Activated gamma-delta T cell (primary cell): ENCODE results near the gene LRP11.
"Not testable (repeated sequence)": the region's sequence is repeated elsewhere in the genome, so short reads cannot be mapped to it uniquely, and the experiment has no call there.

Experiments
- DNase-seq: peaks from one replicate; lab custom pipeline; 2025; lab: John Stamatoyannopoulos, UW

The LRP11 gene

GRCh38 chr6:149848343-149848742 lies 15.8 kb downstream of the LRP11 start:
- DNase-seq: not testable (repeated sequence)

- DNase-seq: no peak
Observed at GRCh38 chr6:149847939-149848267, 16.3 kb downstream of the LRP11 start.

- no peak for DNase-seq
Observed at GRCh38 chr6:149846321-149846720, 17.8 kb downstream of the LRP11 start.

- DNase-seq: no peak
Observed at GRCh38 chr6:149845549-149845948, 18.6 kb downstream of the LRP11 start.

GRCh38 chr6:149844480-149844879 lies 19.7 kb downstream of the LRP11 start:
- no peak for DNase-seq

- DNase-seq: not testable (repeated sequence)
Observed at GRCh38 chr6:149844036-149844435, 20.1 kb downstream of the LRP11 start.

- DNase-seq: no peak
Observed at GRCh38 chr6:149843051-149843633, 21.0 kb downstream of the LRP11 start.

- no peak for DNase-seq
Observed at GRCh38 chr6:149842331-149842730, 21.8 kb downstream of the LRP11 start.

GRCh38 chr6:149840345-149841075 lies 23.6 kb downstream of the LRP11 start:
- no peak for DNase-seq

GRCh38 chr6:149834513-149835481 lies 29.4 kb downstream of the LRP11 start:
- no peak for DNase-seq

GRCh38 chr6:149833651-149834050 lies 30.5 kb downstream of the LRP11 start:
- DNase-seq: no peak

GRCh38 chr6:149831308-149831820 lies 32.8 kb downstream of the LRP11 start:
- no peak for DNase-seq

- DNase-seq: no peak
Observed at GRCh38 chr6:149830731-149831307, 33.3 kb downstream of the LRP11 start.

- no peak for DNase-seq
Observed at GRCh38 chr6:149825292-149825691, 38.9 kb downstream of the LRP11 start.

- DNase-seq: no peak
Observed at GRCh38 chr6:149823013-149823412, 41.1 kb downstream of the LRP11 start.

- DNase-seq: no peak
Observed at GRCh38 chr6:149821492-149821891, 42.7 kb downstream of the LRP11 start.

GRCh38 chr6:149820506-149820905 lies 43.7 kb downstream of the LRP11 start:
- no peak for DNase-seq

GRCh38 chr6:149815788-149816187 lies 48.4 kb downstream of the LRP11 start:
- DNase-seq: no peak

- DNase-seq: no peak
Observed at GRCh38 chr6:149813351-149813750, 50.8 kb downstream of the LRP11 start.

GRCh38 chr6:149809798-149810197 lies 54.4 kb downstream of the LRP11 start:
- DNase-seq: no peak

- no peak for DNase-seq
Observed at GRCh38 chr6:149806127-149806526, 58.0 kb downstream of the LRP11 start.

- DNase-seq: no peak
Observed at GRCh38 chr6:149783551-149783950, 80.6 kb downstream of the LRP11 start.
